HepG2 (cell line): ENCODE measurements around the gene ZNF79. TPM values are rescaled to one million over a fixed set of nuclear protein-coding genes. Genes with fewer than 3 reads are reported as not detected.

ENCODE experiments used
- ATAC-seq: fragments of 200-7000 bp; cut with Tn5 transposase; 3 replicates; pipeline ENCODE4 v1.9.1; 2020; ENCODE audit warnings: mild to moderate bottlenecking, moderate library complexity
- BruUV-seq: library from RNA; stranded (reverse); fragments of 400-500 nt; replicated peaks from 2 replicates; lab custom pipeline; 2021; lab: Mats Ljungman, UMichigan
- CTCF ChIA-PET: fragments of 300-600 bp; formaldehyde crosslinking; extraction: SDS; loops from one replicate; lab custom pipeline; 2021; ENCODE audit warnings: low total read pairs, inconsistent platforms, low intra/inter-chr PET ratio; lab: Yijun Ruan, JAX
- POLR2A ChIA-PET: fragments of 350-600 bp; sonication (Branson Sonifier 250); formaldehyde crosslinking; loops from one replicate; lab custom pipeline; 2020; ENCODE audit warnings: antibody characterized with exemption, inconsistent platforms; lab: Yijun Ruan, JAX
- DNase-seq: peaks from one replicate; pipeline ENCODE4 v3.0.0-alpha.2; 2015; ENCODE audit warnings: low spot score
- FAIRE-seq: peaks from 3 replicates; lab custom pipeline; 2011; peaks lifted over from hg19 to GRCh38; lab: Jason Lieb, UNC
- H2AFZ ChIP-seq: one replicate; pipeline ENCODE4 v1.6.1; 2011; ENCODE audit warnings: low read length, inconsistent platforms
- H3K27ac ChIP-seq: fragments of 300-600 bp; 3 replicates; pipeline ENCODE4 v1.8.0; 2011; ENCODE audit warnings: mixed run types, mild to moderate bottlenecking, mixed read lengths, low read length, inconsistent platforms; ENCODE audit not compliant: insufficient read depth; ENCODE audit errors: extremely low read length
- H3K27me3 ChIP-seq, 2 experiments: fragments of 200-600 bp in 1 of 2; 2 replicates in 1 of 2; 3 replicates in 1 of 2; pipeline versions ENCODE4 v1.6.0 to v1.8.0; 2011; ENCODE audit warnings: low read length in 2 of 2, mild to moderate bottlenecking in 2 of 2, moderate library complexity in 2 of 2, inconsistent platforms in 1 of 2; ENCODE audit not compliant: insufficient read depth in 2 of 2, control insufficient read depth in 1 of 2
- H3K36me3 ChIP-seq, 2 experiments: fragments of 200-600 bp in 1 of 2; replicated peaks in 1 of 2; 2 replicates in 1 of 2; 3 replicates in 1 of 2; pipeline versions ENCODE4 v1.5.1 to v1.8.0; 2011; ENCODE audit warnings: low read length in 2 of 2, inconsistent platforms in 1 of 2; ENCODE audit not compliant: insufficient read depth in 2 of 2, control insufficient read depth in 1 of 2
- H3K4me1 ChIP-seq: 2 replicates; pipeline ENCODE4 v1.5.1; 2012; ENCODE audit warnings: low read length, inconsistent platforms; ENCODE audit not compliant: insufficient read depth
- H3K4me2 ChIP-seq: 2 replicates; pipeline ENCODE4 v1.6.0; 2011; ENCODE audit warnings: low read depth, low read length, inconsistent platforms
- H3K4me3 ChIP-seq, 3 experiments: fragments of 200-600 bp in 1 of 3; sonication (generic), shearing (Covaris generic) in 1 of 3; replicated peaks in 1 of 3; 2 replicates each; pipeline ENCODE4 v1.5.1; 2011 to 2016; ENCODE audit warnings: low read length in 3 of 3, inconsistent platforms in 2 of 3, low read depth in 2 of 3, mild to moderate bottlenecking in 2 of 3, control low read depth in 1 of 3, mixed read lengths in 1 of 3; ENCODE audit not compliant: insufficient read depth in 1 of 3
- H3K79me2 ChIP-seq: one replicate; pipeline ENCODE4 v1.6.1; 2011; ENCODE audit warnings: low read length, inconsistent platforms; ENCODE audit not compliant: insufficient read depth
- H3K9ac ChIP-seq: 2 replicates; pipeline ENCODE4 v1.6.0; 2011; ENCODE audit warnings: mild to moderate bottlenecking, low read depth, low read length, inconsistent platforms; ENCODE audit not compliant: insufficient read depth
- H3K9me3 ChIP-seq: 2 replicates; pipeline ENCODE4 v1.5.1; 2012; ENCODE audit warnings: mild to moderate bottlenecking, low read length
- H4K20me1 ChIP-seq: 2 replicates; pipeline ENCODE4 v1.6.0; 2011; ENCODE audit warnings: inconsistent platforms, mild to moderate bottlenecking, low read length, moderate library complexity; ENCODE audit not compliant: insufficient read depth
- AHR ChIP-seq: IDR thresholded peaks from 2 replicates; pipeline ENCODE4 v1.6.1; 2018; ENCODE audit warnings: missing genetic modification reagents, missing compliant biosample characterization
- CCAR2 ChIP-seq: fragments of 200-400 bp; formaldehyde crosslinking; optimal IDR thresholded peaks from 2 replicates; pipeline ENCODE3; 2018; ENCODE audit warnings: low read depth, mild to moderate bottlenecking, low read length, moderate library complexity
- HOXA3 ChIP-seq: sonication (generic); formaldehyde crosslinking; IDR thresholded peaks from 2 replicates; pipeline ENCODE4 v1.5.0; 2020; ENCODE audit warnings: missing genetic modification reagents
- MED13 ChIP-seq: sonication (generic); formaldehyde crosslinking; IDR thresholded peaks from 2 replicates; pipeline ENCODE4 v1.5.0; 2020; ENCODE audit warnings: missing genetic modification reagents
- NFE2L2 ChIP-seq: fragments of 150-350 bp; IDR thresholded peaks from 2 replicates; pipeline ENCODE4 v1.6.1; 2014; ENCODE audit warnings: low read length
- NPAS2 ChIP-seq: sonication (generic); formaldehyde crosslinking; IDR thresholded peaks from 2 replicates; pipeline ENCODE4 v1.8.0; 2022; ENCODE audit warnings: mild to moderate bottlenecking, missing genetic modification reagents, borderline replicate concordance
- THAP11 ChIP-seq: IDR thresholded peaks from 2 replicates; pipeline ENCODE4 v1.6.1; 2016; ENCODE audit warnings: missing biosample characterization, missing genetic modification reagents
- XRCC5 ChIP-seq: fragments of 200-400 bp; formaldehyde crosslinking; optimal IDR thresholded peaks from 2 replicates; pipeline ENCODE3; 2017; ENCODE audit warnings: mild to moderate bottlenecking, low read length
- ZFP36L2 ChIP-seq: sonication (generic); formaldehyde crosslinking; IDR thresholded peaks from 2 replicates; pipeline ENCODE4 v1.4.0; 2020; ENCODE audit warnings: missing genetic modification reagents
- ZFP82 ChIP-seq: sonication (generic); formaldehyde crosslinking; IDR thresholded peaks from 2 replicates; pipeline ENCODE4 v1.5.1; 2020; ENCODE audit warnings: mild to moderate bottlenecking, missing genetic modification reagents, borderline replicate concordance
- ZNF160 ChIP-seq: sonication (generic); formaldehyde crosslinking; IDR thresholded peaks from 2 replicates; pipeline ENCODE4 v1.8.0; 2022; ENCODE audit warnings: mild to moderate bottlenecking, inconsistent platforms, missing genetic modification reagents
- ZNF317 ChIP-seq: sonication (generic); formaldehyde crosslinking; IDR thresholded peaks from 2 replicates; pipeline ENCODE4 v1.5.0; 2020; ENCODE audit warnings: mild to moderate bottlenecking, missing genetic modification reagents
- ZNF567 ChIP-seq: sonication (generic); formaldehyde crosslinking; IDR thresholded peaks from 2 replicates; pipeline ENCODE4 v1.8.1; 2023; ENCODE audit warnings: mild to moderate bottlenecking, missing genetic modification reagents, borderline replicate concordance
- ZNF761 ChIP-seq: sonication (generic); formaldehyde crosslinking; conservative IDR thresholded peaks from 2 replicates; pipeline ENCODE4 v1.4.0; 2020; ENCODE audit warnings: mild to moderate bottlenecking, missing genetic modification reagents
- ZNF883 ChIP-seq: sonication (generic); formaldehyde crosslinking; IDR thresholded peaks from 2 replicates; pipeline ENCODE4 v1.5.1; 2020; ENCODE audit warnings: mild to moderate bottlenecking, missing genetic modification reagents; ENCODE audit errors: not compliant biosample characterization
- WGBS: methylation state at CpG from one replicate; pipeline ENCODE4 v1.1.6; 2017; ENCODE audit warnings: low lambda C conversion rate; 5-methylcytosine and 5-hydroxymethylcytosine counted together
- in situ Hi-C: cut with HindIII; loops from 2 replicates; pipeline ENCODE4 v1.10.0; 2017; ENCODE audit warnings: low pct_unique_long_range_greater_than_20kb; ENCODE audit not compliant: extremely low pct_ligation_motif_present
- intact Hi-C: fragments of 100-400 bp; cut with micrococcal nuclease; formaldehyde crosslinking; loops from one replicate; pipeline ENCODE4 v1.10.0; 2022; ENCODE audit not compliant: unreplicated experiment
- polyA plus RNA-seq, 8 experiments: library from polyadenylated mRNA; depleted of rRNA in 3 of 8; stranded (reverse) in 7 of 8; unstranded in 1 of 8; fragments of >200 nt; fragmentation: Illumina TruSeq in 4 of 8; extraction: Trizol in 4 of 8; gene quantifications; 2 replicates each; pipeline versions ENCODE4 v1.2.1 to v1.2.3, GENCODE V29; 2011 to 2016; ENCODE audit warnings: low read depth in 4 of 8, missing spikeins in 1 of 8, mixed read lengths in 1 of 8; ENCODE audit not compliant: insufficient read depth in 1 of 8
- total RNA-seq, 5 experiments: library from RNA; depleted of rRNA; stranded (reverse); fragments of >200 nt; fragmentation: Illumina TruSeq; extraction: Trizol; gene quantifications; 2 replicates each; pipeline ENCODE4 v1.2.3, GENCODE V29; 2016; ENCODE audit warnings: low read depth in 1 of 5
- TF ChIP-seq, protein P1 (sequence below): sonication (generic); formaldehyde crosslinking; IDR thresholded peaks from 2 replicates; pipeline ENCODE4 v1.4.0; 2020; ENCODE audit warnings: low read depth, missing genetic modification reagents
- TF ChIP-seq, protein P2 (sequence below): sonication (generic); formaldehyde crosslinking; IDR thresholded peaks from 2 replicates; pipeline ENCODE4 v1.4.0; 2020; ENCODE audit warnings: missing genetic modification reagents, mild to moderate bottlenecking, borderline replicate concordance
- TF ChIP-seq, protein P3 (sequence below): IDR thresholded peaks from 2 replicates; pipeline ENCODE4 v1.6.1; 2018; ENCODE audit warnings: missing genetic modification reagents, mild to moderate bottlenecking, missing compliant biosample characterization

ZNF79 gene
- total and polyA plus RNA-seq, 2 of the 13 experiments (the other 11 are each of a cell fraction or from before 2014, with no cell fraction given) = 3.7 to 8.1 TPM

DNA sequence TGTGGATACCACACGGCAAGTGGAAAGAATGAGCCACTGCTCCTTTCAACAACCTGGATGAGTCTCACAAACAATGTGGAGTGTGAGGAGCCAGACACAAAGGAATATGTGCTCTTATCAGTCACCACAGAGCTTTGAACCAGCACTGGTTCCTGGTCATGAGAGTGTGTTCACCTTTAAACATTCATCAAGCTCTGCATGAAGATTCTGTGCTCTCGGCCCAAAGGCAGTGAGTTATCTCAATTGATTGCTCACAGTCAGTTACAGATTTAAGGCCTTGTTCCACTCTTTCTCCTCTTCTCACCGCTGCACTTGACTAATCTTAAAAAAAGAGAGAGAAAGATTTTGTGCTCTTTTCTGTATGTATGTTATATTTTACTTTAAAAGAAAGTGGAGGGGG, 46.5 kb downstream of the ZNF79 start:
- intact Hi-C loops (no loop called here), in situ Hi-C loops (no loop called here)
- Histone ChIP-seq H3K36me3 (peaks cover 7 to 8% of the 10 kb centered on the region in 2 experiments; a peak in 3 of 5 replicates), H3K27ac (no peak overlapping the region), H3K27me3 (no peaks in the 10 kb centered on the region), H3K9ac (no peak overlapping the region), H3K4me3 (no peak overlapping the region), H4K20me1 (no peaks in the 10 kb centered on the region), H3K9me3 (no peaks in the 10 kb centered on the region), H3K4me2 (no peak overlapping the region), H2AFZ (no peak overlapping the region), H3K4me1 (peaks cover 13% of the 10 kb centered on the region), H3K79me2 (no peaks in the 10 kb centered on the region)
- BruUV-seq = no TSS peak
- no peak for DNase-seq
- ChIA-PET POLR2A (no interaction called here), CTCF (no interaction called here)
- ATAC-seq = no peak
- no peak for TF ChIP-seq NFE2L2
- no peak for TF ChIP-seq XRCC5
- TF ChIP-seq ZFP82 = no peak
- TF ChIP-seq, protein P1, sequence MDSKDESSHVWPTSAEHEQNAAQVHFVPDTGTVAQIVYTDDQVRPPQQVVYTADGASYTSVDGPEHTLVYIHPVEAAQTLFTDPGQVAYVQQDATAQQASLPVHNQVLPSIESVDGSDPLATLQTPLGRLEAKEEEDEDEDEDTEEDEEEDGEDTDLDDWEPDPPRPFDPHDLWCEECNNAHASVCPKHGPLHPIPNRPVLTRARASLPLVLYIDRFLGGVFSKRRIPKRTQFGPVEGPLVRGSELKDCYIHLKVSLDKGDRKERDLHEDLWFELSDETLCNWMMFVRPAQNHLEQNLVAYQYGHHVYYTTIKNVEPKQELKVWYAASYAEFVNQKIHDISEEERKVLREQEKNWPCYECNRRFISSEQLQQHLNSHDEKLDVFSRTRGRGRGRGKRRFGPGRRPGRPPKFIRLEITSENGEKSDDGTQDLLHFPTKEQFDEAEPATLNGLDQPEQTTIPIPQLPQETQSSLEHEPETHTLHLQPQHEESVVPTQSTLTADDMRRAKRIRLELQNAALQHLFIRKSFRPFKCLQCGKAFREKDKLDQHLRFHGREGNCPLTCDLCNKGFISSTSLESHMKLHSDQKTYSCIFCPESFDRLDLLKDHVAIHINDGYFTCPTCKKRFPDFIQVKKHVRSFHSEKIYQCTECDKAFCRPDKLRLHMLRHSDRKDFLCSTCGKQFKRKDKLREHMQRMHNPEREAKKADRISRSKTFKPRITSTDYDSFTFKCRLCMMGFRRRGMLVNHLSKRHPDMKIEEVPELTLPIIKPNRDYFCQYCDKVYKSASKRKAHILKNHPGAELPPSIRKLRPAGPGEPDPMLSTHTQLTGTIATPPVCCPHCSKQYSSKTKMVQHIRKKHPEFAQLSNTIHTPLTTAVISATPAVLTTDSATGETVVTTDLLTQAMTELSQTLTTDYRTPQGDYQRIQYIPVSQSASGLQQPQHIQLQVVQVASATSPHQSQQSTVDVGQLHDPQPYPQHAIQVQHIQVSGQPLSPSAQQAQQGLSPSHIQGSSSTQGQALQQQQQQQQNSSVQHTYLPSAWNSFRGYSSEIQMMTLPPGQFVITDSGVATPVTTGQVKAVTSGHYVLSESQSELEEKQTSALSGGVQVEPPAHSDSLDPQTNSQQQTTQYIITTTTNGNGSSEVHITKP (CRISPR knock-in tag) = no peak
- TF ChIP-seq ZNF317 (CRISPR knock-in tag) = no peak
- no peak for TF ChIP-seq ZFP36L2
- no peak for TF ChIP-seq HOXA3 (CRISPR knock-in tag)
- TF ChIP-seq, protein P2, sequence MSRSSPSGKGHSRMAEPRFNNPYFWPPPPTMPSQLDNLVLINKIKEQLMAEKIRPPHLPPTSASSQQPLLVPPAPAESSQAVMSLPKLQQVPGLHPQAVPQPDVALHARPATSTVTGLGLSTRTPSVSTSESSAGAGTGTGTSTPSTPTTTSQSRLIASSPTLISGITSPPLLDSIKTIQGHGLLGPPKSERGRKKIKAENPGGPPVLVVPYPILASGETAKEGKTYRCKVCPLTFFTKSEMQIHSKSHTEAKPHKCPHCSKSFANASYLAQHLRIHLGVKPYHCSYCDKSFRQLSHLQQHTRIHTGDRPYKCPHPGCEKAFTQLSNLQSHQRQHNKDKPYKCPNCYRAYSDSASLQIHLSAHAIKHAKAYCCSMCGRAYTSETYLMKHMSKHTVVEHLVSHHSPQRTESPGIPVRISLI (CRISPR knock-in tag) = no peak
- no peak for TF ChIP-seq AHR (CRISPR knock-in tag)
- no peak for TF ChIP-seq NPAS2 (CRISPR knock-in tag)
- TF ChIP-seq, protein P3, sequence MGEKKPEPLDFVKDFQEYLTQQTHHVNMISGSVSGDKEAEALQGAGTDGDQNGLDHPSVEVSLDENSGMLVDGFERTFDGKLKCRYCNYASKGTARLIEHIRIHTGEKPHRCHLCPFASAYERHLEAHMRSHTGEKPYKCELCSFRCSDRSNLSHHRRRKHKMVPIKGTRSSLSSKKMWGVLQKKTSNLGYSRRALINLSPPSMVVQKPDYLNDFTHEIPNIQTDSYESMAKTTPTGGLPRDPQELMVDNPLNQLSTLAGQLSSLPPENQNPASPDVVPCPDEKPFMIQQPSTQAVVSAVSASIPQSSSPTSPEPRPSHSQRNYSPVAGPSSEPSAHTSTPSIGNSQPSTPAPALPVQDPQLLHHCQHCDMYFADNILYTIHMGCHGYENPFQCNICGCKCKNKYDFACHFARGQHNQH = no peak
- no peak for TF ChIP-seq MED13
- no peak for TF ChIP-seq ZNF160 (CRISPR knock-in tag)
- TF ChIP-seq ZNF567 (CRISPR knock-in tag) = no peak
- no peak for TF ChIP-seq THAP11 (CRISPR knock-in tag)
- no peak for TF ChIP-seq CCAR2
- no peak for TF ChIP-seq ZNF761 (CRISPR knock-in tag)
- no peak for TF ChIP-seq ZNF883 (CRISPR knock-in tag)
- no peak for FAIRE-seq
- WGBS = 92% methylated on average over 3 of the region's 3 CpGs
